ENCODE results near the gene FOXD2.

DNA sequence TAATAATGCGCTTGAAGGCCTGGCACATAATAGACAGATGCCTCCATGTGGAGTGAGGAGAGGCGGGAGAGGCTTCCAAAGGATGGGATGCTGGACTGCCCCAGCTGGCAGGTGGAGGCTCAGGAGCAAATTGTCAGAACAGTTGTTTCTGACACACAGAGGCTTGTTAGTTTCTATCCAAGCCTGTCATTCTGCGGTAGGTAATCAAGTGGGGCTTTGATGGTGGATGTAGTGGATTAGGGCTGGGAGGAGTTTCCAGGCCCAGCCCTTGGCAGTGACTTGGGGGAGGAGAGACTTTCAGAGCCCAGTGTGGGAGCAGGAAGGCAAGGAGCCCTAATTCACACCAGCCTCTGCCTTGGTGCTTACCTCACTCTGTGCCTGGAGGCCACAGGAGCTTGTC is 44.1 kb downstream of the FOXD2 start:
- no peak for TF ChIP-seq POLR2A (IDR thresholded peaks at IDR 0.05)
- TF ChIP-seq, protein P1, sequence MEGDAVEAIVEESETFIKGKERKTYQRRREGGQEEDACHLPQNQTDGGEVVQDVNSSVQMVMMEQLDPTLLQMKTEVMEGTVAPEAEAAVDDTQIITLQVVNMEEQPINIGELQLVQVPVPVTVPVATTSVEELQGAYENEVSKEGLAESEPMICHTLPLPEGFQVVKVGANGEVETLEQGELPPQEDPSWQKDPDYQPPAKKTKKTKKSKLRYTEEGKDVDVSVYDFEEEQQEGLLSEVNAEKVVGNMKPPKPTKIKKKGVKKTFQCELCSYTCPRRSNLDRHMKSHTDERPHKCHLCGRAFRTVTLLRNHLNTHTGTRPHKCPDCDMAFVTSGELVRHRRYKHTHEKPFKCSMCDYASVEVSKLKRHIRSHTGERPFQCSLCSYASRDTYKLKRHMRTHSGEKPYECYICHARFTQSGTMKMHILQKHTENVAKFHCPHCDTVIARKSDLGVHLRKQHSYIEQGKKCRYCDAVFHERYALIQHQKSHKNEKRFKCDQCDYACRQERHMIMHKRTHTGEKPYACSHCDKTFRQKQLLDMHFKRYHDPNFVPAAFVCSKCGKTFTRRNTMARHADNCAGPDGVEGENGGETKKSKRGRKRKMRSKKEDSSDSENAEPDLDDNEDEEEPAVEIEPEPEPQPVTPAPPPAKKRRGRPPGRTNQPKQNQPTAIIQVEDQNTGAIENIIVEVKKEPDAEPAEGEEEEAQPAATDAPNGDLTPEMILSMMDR (IDR thresholded peaks at IDR 0.05): no peak
